Amniotic stem cell (primary cell): Measurements from ENCODE around the gene RMND1.
"Not testable (repeated sequence)": the region's sequence is repeated elsewhere in the genome, so short reads cannot be mapped to it uniquely, and the experiment has no call there.

Experiments used
- DNase-seq: peaks from one replicate; lab custom pipeline; 2025; lab: John Stamatoyannopoulos, UW

Gene RMND1, protein sequence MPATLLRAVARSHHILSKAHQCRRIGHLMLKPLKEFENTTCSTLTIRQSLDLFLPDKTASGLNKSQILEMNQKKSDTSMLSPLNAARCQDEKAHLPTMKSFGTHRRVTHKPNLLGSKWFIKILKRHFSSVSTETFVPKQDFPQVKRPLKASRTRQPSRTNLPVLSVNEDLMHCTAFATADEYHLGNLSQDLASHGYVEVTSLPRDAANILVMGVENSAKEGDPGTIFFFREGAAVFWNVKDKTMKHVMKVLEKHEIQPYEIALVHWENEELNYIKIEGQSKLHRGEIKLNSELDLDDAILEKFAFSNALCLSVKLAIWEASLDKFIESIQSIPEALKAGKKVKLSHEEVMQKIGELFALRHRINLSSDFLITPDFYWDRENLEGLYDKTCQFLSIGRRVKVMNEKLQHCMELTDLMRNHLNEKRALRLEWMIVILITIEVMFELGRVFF

DNA sequence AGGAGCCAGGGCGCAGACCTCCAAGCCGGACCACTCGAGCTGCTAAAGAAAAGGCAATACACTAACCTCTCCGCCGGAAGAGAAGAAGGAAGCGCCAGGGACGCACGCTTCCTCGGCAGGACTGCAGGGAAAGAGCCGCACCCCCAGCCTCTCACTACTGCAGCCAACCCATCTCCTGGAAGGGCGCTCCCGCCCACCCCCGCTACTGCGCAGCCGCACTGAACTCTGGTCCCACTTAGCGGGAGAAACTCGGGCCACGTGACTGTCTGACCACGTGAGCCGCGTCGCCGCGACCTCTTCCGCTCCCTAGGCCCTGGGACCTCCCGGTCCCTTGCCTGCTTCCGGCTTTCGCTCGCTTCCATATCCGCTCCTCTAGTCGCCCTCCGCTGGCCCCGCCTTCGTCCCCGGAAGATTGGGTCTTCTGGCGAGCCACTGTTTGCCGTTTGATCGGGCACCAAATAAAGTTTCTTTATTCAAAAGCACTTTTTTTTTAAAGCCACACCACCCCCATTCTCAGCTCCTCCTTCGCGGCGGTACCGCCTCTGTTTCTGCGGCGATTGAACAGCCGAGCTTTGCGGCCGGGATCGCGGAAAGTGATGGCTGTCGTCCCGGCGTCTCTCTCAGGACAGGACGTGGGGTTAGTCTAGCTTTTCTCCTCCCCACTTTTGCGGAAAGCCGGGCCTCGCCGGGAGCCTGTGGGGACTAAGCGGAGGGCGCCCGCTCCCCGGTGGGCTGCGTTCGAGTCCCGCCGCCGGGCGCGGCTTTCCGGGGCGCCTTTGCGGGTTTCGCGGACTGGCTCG, at the start of gene RMND1:
TSS of gene RMND1 (minus strand) at position 177 of the 800 bp plus-strand sequence. CDS start 6,315 bp downstream, outside the sequence.
- DNase-seq: peak; percentile 99

DNA sequence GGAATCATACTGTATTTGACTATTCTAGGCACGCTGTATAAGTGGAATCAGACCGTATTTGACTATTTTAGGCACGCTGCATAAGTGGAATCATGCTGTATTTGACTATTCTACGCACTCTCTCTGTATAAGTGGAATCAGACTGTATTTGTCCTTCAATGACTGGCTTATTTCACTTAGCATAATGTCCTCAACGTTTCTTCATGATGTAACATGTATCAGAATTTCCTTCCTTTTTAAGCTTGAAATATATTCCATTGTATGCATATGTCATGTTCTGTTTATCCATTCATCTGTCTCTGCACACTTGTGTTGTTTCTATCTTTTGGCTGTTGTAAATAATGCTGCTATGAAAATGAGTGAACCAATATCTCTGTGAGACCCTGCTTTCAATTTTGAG, 47.6 kb upstream of the RMND1 start:
- DNase-seq: no peak

DNA sequence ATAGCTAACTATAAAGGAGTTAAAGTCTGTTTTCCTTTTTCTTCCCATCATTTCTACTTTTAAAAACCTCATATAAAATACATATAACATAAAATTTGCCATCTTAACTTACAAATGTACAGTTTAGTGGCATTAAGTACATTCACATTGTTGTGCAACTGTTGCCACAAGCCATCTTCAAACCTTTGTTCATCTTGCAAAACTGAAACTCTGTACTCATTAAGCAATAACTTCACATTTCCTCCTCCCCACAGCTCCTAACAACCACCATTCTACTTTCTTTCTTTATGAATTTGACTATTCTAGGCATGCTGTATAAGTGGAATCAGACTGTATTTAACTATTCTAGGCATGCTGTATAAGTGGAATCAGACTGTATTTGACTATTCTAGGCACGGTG, 46.4 kb upstream of the RMND1 start:
- DNase-seq: no peak

DNA sequence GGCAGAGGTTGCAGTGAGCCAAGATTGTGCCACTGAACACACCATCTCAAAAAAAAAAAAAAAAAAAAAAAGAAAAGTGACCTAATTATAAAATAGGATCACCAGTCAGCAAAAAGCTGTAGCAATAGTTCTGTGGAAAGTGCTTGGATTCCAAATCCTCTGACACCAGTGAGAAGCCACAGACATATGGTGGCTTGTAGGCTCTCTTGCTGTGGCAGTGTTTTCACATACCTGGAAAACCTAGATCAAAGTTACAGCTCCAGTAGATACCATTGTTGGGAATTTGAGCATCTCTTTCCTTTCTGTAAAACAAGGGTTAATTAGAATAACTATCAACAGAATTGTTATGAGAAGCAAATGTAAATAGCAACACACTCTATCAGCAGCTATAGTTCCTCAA, 46.0 kb upstream of the RMND1 start:
- DNase-seq: no peak

DNA sequence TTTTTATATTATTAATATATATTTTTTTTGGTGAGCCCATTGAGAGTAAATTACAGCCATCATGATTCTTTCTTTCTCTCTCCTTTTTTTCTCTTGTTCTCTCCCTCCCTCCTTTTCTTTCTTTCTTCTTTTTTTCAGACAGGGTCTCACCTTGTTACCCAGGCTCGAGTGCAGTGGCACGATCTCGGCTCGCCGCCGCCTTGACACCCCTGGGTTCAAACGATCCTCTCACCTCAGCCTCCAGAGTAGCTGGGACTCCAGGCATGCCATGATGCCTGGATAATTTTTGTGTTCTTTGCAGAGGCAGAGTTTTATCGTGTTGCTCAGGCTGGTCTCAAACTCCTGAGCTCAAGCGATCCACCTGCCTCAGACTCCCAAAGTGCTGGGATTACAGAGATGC, 43.5 kb upstream of the RMND1 start:
- no peak for DNase-seq

DNA sequence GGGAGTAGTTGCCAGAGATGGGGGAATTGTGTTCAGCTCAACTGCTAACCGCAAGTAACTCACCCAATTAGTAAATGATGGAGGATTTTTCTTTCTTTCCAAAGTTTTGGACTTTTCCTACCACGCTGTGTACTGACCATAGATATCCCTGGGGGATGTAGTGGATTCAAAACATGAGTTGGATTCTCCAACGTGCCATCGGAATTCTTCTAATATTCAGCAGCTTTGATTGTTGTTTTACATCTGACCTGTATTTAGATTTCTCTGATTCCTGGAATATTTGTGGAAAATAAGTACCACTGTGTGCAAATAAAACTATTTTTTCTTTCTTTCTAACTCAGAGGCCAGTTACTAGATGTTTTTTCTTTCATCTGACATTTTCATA, 43.0 kb upstream of the RMND1 start:
- no peak for DNase-seq

DNA sequence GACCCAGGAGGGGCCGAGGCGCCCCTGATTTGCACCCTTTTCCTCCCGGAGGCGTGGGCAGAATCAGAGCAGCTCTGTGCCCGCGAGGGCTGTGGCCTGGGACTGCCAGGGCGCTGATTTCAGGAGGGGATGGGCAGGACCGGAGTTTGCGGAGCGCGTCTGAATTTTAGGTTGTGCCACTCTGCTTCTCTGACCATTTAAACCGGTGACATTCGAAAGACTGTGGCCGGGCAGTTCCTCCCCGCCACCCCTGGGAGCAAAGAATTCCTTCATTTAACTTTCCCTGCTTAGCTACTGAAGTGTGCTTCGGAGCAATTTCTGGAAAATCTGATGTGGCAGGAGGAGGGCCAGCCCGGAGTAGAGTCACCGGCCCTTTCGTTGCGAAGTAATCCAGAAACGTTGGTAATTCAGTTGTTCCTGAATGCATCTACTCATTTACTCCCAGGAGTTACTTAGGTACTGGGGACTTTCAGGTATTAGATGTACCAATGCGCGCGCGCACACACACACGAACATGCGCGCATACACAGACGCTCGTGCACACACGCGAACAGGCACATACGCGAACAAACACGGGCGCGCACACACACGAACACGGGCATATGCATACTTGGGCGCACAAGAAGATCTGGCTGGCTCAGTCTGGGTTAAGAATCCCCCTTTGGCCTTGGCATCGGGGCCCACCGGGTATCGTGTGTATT, 42.5 kb upstream of the RMND1 start:
- DNase-seq: no peak

DNA sequence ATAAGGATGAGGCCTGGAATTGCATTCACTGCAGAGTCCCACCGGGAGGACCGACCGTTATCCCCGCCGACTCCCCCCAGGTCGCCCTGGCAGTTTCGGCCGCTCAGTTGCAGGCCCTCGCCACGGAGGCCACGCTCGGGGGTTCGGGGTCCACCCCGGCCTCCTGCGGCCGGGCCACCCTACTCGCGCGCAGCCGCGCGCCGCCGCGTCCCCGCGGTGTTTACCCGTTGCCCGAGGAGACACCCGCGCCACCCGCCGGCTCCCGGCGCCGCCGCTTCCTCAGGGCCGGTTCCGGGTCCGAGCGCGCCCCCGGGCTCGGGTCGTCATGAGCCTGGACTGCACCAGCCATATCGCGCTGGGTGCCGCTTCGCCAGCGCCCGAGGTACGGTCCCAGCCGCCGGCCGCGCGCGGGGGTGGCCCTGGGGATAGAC, 41.9 kb upstream of the RMND1 start, which contains the start of gene CCDC170:
TSS of gene CCDC170 (plus strand) at position 214 of the 431 bp plus-strand sequence. CDS start at position 326, 112 bp downstream.
- DNase-seq: no peak

DNA sequence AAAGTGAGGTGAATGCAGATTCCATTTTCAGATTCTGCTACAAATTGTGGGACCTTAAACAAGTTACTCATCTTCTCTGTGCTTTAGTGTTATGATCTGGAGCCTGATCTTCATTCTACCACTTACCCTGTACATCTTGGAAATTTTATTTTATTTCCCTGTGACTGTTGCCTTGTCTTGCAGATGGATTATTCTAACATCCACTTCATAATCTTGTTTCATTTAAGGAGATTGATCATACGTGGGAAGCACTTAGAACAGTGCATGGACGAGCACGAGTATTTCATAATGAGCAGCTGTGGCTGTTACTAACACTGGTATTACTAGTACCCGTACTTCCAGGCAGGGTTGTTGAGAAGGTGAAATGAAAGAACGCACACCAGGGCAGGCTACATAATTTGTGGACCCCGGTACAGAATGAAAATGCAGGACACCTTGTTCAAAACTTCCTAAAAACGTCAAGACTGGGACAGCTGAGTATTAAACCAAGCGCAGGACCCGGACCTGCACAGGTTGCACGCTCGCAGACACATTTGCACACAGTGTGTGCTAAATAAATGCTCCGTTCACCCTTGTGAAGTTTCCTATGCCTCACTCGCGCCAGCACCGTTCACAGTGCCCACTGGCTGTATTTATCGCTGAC, 41.4 kb upstream of the RMND1 start:
- no peak for DNase-seq

DNA sequence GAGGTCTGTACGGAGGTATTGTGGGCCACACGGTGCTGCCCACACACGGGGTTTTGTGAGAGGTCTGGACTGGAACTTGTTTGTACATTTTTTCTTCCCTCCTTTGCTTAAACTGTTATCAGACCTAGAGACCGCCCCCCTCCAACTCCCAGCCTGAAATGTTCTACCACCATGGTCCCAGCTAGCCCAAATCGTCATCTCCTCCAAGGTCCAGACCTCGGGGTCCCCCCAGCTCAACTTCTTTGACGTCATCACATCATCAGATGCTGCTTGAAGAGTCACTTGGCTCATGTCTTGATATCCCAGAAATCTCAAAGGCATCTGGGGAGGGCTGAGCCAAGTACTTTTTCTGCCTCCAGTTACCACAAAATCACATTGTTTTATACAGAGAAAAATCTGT, 39.1 kb upstream of the RMND1 start:
- DNase-seq: no peak

DNA sequence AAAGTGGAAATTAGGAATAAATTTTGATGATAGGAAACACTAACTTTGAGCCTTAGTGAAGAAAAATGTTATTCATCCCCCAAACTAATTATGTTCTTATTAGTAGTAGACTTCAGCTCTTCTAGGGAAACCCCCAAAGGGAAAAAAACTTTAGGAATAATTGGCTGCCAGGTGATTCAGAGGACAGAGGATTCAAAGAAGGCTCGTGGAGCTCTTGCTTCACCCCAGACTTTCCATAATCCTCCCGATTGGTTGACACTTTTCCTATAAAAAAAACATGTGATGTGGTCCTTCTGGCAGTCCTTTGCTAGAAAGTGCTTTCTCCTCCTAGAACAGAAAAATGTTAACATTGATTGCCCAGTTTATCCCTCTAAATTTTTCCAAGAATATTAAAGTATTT, 36.3 kb upstream of the RMND1 start:
- DNase-seq: no peak

DNA sequence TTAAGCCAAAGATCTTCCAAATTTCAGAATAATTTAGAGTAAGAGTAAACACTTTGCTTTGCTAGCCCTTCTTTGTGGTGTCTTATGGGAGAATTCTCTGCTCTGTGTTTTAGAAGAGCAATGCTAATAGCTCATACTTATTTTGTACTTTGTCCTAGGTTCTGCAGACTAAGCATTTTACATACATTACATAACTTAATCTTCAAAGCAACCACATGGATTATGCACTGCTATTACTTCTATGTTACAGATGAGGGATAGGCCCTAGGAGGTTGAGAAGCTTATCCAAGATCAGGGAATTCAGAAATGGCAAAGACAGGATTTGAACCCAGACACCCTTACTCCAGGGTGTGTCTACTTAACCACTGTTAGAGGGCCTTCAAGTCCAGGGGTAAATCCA, 32.1 kb upstream of the RMND1 start:
- no peak for DNase-seq

DNA sequence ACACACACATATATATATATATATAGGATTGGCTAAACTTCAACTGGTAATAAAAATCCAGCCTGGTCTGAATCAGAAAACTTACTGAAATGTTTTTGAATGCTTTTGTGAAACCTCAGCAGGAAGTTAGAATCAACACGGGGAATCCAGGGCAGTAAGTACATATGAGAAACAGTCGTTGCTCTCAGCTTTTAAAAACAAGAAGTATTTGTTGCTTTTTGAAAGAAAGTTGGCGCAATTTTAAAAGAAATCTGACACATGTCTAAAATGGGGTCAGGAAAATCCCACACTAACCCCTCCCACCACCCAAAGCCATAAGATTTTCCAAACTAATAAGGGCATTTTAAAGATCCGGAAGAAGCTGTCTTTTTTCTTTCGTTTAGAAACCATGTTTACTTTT, 30.4 kb upstream of the RMND1 start:
- no peak for DNase-seq

DNA sequence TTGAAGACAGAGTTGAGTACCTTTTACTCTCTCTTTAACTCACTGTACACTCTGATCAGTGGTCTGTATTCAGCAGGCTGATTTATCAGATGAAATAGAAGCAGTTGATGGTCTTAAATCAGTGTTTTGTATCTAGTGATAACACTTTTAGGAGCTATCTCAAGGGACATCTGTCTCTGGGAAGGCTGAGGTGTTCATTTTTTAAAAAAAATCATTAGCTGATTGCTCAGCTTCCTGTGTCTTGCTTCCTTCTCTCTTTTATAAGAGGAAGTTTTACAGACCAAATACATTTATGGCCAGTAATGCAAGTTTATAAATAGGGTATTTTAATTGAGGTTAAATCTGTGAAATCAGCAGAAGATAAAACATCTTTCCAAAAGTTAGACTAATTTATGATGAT, 29.9 kb upstream of the RMND1 start:
- no peak for DNase-seq

DNA sequence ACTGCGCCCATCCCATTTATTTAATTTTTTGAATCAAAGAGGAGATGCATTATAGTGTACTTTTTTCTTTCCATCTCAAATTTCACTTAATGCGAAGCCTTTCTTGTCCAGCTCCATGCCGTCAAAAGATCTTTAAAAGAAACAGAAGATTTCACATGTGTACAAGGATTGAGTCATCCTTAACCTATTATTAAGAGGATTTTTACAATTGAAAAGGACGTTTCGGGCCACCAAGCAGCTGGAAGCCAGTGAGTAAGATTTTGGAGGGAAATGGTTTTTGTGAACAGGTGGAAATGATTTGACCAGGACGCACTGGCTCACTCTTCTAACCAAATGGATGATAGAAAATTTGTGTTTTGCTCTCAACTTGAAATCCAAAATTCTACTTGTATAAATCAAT, 26.7 kb upstream of the RMND1 start:
- no peak for DNase-seq

DNA sequence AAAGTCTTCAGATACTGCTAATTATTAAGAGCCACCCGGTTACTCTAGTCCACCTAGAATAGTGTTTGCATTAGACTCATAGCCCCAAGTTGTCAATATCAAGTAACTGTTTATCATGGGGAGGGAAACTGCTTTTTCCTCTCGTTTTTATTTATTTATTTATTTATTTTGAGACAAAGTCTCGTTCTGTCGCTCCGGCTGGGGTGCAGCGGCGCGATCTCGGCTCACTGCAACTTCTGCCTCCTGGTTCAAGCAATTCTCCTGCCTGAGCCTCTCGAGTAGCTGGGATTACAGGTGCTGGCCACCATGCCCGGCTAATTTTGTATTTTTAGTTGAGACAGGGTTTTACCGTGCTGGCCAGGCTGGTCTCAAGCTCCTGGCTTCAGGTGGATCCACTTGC, 25.8 kb upstream of the RMND1 start:
- DNase-seq: no peak

DNA sequence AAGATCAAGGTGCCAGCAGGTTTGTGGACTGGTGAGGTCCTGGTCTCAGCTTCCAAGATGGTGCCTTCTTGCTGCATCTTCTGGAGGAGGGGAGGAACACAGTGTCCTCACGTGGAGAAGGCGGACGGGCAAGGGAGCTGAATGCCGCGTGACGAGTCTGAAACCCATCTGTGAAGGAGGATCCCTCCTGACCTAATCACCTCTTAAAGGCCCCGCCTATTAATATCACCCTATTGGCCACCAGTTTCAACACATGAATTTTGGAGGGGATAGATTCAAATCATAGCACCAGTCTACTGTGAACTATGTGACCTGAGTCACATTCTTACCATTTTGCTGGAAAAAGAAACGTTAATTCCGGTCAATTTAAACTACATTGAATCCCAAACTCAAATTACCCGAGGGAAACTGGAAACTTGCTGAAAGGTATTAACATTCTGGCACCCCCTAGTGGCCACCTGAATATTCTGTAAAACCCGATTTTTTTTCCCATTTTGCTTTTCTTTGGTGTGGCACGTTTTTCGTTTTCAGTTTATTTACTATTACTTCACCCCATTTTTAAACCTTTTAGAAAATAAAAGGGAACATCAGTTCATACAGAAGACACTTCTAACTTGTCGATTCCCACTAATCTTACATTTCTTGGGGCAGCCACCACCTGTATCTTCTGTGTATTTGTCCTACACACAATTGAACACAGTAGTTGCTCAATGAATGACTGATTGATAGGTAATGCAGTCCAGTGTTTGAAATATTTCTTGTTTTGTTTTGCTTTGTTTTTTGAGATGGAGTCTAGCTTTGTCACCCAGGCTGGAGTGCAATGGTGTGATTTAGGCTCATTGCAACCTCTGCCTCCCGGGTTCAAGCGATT, 24.0 kb upstream of the RMND1 start:
- DNase-seq: peak; percentile 60

DNA sequence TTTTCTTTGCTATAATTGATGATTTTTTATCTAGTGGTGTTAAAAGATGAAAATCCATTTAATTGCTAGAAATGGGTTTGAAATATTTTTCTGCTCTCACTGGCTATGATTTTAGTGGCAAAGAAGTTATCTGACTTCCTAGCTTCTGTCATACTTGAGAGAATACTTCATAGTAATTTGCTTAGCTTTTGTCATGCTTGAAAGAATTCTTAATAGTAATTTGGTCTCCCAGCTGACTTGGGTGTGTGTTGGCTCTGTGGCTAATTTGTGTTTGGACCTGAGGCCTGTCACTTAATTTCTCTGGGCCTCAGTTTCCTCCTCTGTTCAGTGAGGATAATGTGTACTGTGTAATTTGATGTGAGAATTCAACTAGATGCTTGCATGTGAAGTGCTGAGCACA, 12.8 kb upstream of the RMND1 start:
- DNase-seq: no peak

DNA sequence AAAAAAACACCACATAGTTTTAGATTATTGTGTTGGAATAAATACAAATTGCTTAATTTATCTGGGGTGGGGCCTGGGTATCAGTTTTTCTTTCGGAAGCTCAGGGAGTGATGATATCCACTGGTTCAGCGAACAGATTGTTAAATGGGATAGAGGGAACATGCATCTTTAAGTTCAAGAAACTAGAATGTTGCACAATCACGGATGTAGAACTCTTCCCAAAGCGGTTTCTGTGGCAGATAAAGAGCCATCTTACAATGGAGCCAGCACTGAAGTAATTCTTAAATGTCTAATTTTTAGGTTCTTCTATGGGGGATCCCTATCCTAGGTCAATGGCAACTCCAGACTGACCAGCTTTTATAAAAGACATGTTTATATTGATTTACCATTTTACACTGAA, 9.7 kb upstream of the RMND1 start:
- DNase-seq: no peak

DNA sequence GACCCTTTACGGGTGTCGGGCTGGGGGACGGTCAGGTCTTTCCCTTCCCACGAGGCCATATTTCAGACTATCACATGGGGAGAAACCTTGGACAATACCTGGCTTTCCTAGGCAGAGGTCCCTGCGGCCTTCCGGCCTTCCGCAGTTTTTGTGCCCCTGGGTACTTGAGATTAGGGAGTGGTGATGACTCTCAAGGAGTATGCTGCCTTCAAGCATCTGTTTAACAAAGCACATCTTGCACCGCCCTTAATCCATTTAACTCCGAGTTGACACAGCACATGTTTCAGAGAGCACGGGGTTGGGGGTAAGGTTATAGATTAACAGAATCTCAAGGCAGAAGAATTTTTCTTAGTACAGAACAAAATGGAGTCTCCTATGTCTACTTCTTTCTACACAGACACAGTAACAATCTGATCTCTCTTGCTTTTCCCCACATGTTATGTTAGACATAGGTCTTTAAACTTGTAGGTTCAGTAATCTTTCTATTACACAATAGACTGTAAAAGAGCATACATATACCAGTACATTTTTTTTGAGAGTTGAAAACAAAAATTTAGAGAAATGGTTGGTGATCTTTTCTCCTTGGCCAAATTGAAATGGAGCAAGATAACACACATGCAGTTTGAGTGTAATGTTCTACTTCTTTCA, 3.9 kb upstream of the RMND1 start:
- DNase-seq: not testable (repeated sequence)
